PC-9 (cell line): ENCODE measurements around the gene MSH3. TPM values are rescaled to one million over a fixed set of nuclear protein-coding genes. Genes with fewer than 3 reads are reported as not detected.

Source experiments
- BruUV-seq: library from RNA; stranded (reverse); fragments of 400-500 nt; replicated peaks from 2 replicates; lab custom pipeline; 2021; lab: Mats Ljungman, UMichigan
- CTCF ChIA-PET: fragments of 300-600 bp; sonication (Branson Sonifier 250); formaldehyde crosslinking; loops from one replicate; lab custom pipeline; 2022; ENCODE audit warnings: antibody characterized with exemption; lab: Charles Lee
- POLR2A ChIA-PET: fragments of 300-600 bp; sonication (Branson Sonifier 250); formaldehyde crosslinking; loops from one replicate; lab custom pipeline; 2022; ENCODE audit warnings: antibody characterized with exemption; ENCODE audit not compliant: unreplicated experiment; lab: Charles Lee
- DNase-seq, 2 experiments: peaks; one replicate each; pipeline versions ENCODE4 v3.0.0 to v3.0.0-alpha.2; 2015 to 2022; ENCODE audit warnings: mixed read lengths in 1 of 2
- H2AFZ ChIP-seq: fragments of 200-600 bp; sonication (generic); 2 replicates; pipeline ENCODE4 v1.8.1; 2017; ENCODE audit warnings: antibody characterized with exemption
- H3F3A ChIP-seq: fragments of 200-600 bp; sonication (generic); 2 replicates; pipeline ENCODE4 v1.8.1; 2017; ENCODE audit warnings: antibody characterized with exemption, mild to moderate bottlenecking, low read depth; ENCODE audit not compliant: insufficient read depth
- H3K27ac ChIP-seq: fragments of 200-600 bp; sonication (generic); 2 replicates; pipeline ENCODE4 v1.6.1; 2016; ENCODE audit warnings: mixed run types
- H3K27me3 ChIP-seq: fragments of 200-600 bp; sonication (generic); 2 replicates; pipeline ENCODE4 v1.6.1; 2016; ENCODE audit warnings: low read depth, mixed run types; ENCODE audit not compliant: insufficient read depth
- H3K36me3 ChIP-seq: fragments of 200-600 bp; sonication (generic); 2 replicates; pipeline ENCODE4 v1.6.1; 2016; ENCODE audit warnings: low read depth, mixed run types
- H3K4me1 ChIP-seq: fragments of 200-600 bp; sonication (generic); replicated peaks from 2 replicates; pipeline ENCODE4 v1.6.1; 2016; ENCODE audit warnings: mixed run types; ENCODE audit not compliant: insufficient read depth
- H3K4me2 ChIP-seq: fragments of 200-600 bp; sonication (generic); 2 replicates; pipeline ENCODE4 v1.6.1; 2017; ENCODE audit warnings: mixed run types
- H3K4me3 ChIP-seq: fragments of 200-600 bp; sonication (generic); 2 replicates; pipeline ENCODE4 v1.6.1; 2016; ENCODE audit warnings: mixed run types
- H3K79me2 ChIP-seq: fragments of 200-600 bp; sonication (generic); 2 replicates; pipeline ENCODE4 v1.6.1; 2017; ENCODE audit warnings: low read depth, mixed run types
- H3K9me2 ChIP-seq: fragments of 200-600 bp; sonication (generic); 2 replicates; pipeline ENCODE4 v1.8.1; 2017; ENCODE audit warnings: mild to moderate bottlenecking; ENCODE audit not compliant: insufficient read depth
- H3K9me3 ChIP-seq: fragments of 200-600 bp; sonication (generic); 2 replicates; pipeline ENCODE4 v1.8.1; 2016; ENCODE audit warnings: low read depth; ENCODE audit not compliant: insufficient read depth
- H4K20me1 ChIP-seq: fragments of 200-600 bp; sonication (generic); 2 replicates; pipeline ENCODE4 v1.8.1; 2017; ENCODE audit not compliant: insufficient read depth
- CTCF ChIP-seq: fragments of 200-600 bp; sonication (generic); conservative IDR thresholded peaks from 2 replicates; pipeline ENCODE4 v1.6.1; 2017; ENCODE audit warnings: mixed run types, antibody characterized with exemption, mild to moderate bottlenecking, moderate library complexity
- EZH2 ChIP-seq: fragments of 200-600 bp; sonication (generic); IDR thresholded peaks from 2 replicates; pipeline ENCODE4 v1.8.0; 2017; ENCODE audit warnings: antibody characterized with exemption, low read depth
- intact Hi-C: fragments of 100-400 bp; cut with micrococcal nuclease; formaldehyde crosslinking; loops from one replicate; pipeline ENCODE4 v1.10.0; 2022; ENCODE audit not compliant: unreplicated experiment
- total RNA-seq: library from RNA; stranded (reverse); gene quantifications from 2 replicates; pipeline ENCODE4 v1.2.3, GENCODE V29; 2021

MSH3 gene
- total RNA-seq, 1 experiment from 2014 or later = 16.9 TPM

DNA sequence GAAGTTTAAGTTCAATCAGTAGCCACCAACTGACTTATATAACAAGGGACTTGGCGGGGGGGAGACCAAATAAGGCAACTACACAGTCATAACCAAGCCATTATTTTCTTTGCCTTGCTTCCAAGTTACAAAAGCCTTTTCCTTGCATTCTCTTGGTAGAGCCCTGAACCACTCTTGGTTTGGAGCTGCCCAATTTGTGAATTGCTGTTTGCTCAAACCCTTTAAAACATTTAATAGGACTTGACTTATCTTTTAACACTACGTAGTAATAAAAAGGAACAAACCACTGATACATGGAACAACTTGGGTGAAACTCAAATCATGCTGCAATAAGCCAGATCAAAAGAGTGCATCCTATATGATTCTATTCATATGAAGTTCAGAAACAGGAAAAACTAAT lies 31.7 kb upstream of the MSH3 start:
- no peaks in the 10 kb centered on the region for H3K9me2 ChIP-seq
- no peak overlapping the region for H3K4me3 ChIP-seq
- H2AFZ ChIP-seq = no peak overlapping the region
- intact Hi-C loops = no loop called here
- no peaks in the 10 kb centered on the region for H3K79me2 ChIP-seq
- CTCF ChIA-PET = no interaction called here
- H3K27me3 ChIP-seq = no peaks in the 10 kb centered on the region
- no peaks in the 10 kb centered on the region for H3K36me3 ChIP-seq
- TF ChIP-seq CTCF (no peak), EZH2 (no peak)
- POLR2A ChIA-PET = no interaction called here
- H3K27ac ChIP-seq = no peak overlapping the region
- no peak for DNase-seq
- no TSS peak for BruUV-seq
- H3F3A ChIP-seq = peaks cover 11% of the 10 kb centered on the region; the same call in 1 of the 2 replicates
- no peaks in the 10 kb centered on the region for H3K9me3 ChIP-seq
- H4K20me1 ChIP-seq = no peaks in the 10 kb centered on the region
- H3K4me2 ChIP-seq = no peak overlapping the region
- H3K4me1 ChIP-seq = no peaks in the 10 kb centered on the region

DNA sequence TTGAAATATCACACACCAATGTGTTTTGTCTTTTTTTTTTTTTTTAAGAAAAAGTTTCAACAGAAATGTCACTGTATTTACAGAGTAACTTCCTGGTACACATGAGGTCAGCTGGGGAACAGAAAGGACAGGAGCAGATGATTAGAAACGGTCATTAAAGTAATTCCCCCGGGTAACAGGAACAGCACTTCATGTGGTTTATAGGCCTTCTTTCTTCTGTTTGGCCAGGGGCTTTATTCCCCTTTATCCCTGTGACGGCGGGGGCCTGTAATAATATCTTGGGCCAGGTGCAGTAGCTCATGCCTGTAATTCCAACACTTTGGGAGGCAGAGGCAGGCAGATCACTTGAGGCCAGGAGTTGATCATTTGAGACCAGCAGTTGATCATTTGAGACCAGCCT lies 30.5 kb upstream of the MSH3 start:
- POLR2A ChIA-PET = no interaction called here
- H3K79me2 ChIP-seq = no peaks in the 10 kb centered on the region
- H3F3A ChIP-seq = peaks cover 11% of the 10 kb centered on the region; the same call in 1 of the 2 replicates
- no peak overlapping the region for H3K27ac ChIP-seq
- no peaks in the 10 kb centered on the region for H3K9me3 ChIP-seq
- no peak for DNase-seq
- no peak overlapping the region for H3K4me2 ChIP-seq
- no peaks in the 10 kb centered on the region for H3K27me3 ChIP-seq
- no peaks in the 10 kb centered on the region for H3K36me3 ChIP-seq
- no peaks in the 10 kb centered on the region for H3K4me1 ChIP-seq
- CTCF ChIA-PET = interaction anchor here (0.6 kb wide), 1 partner anchor 526 kb away, joined by 4 read pairs; no protein-coding TSS in a partner anchor
- TF ChIP-seq CTCF = no peak
- TF ChIP-seq EZH2 = no peak
- BruUV-seq = no TSS peak
- no peak overlapping the region for H2AFZ ChIP-seq
- intact Hi-C loops = no loop called here
- H3K4me3 ChIP-seq = no peak overlapping the region
- H3K9me2 ChIP-seq = no peaks in the 10 kb centered on the region
- no peaks in the 10 kb centered on the region for H4K20me1 ChIP-seq

DNA sequence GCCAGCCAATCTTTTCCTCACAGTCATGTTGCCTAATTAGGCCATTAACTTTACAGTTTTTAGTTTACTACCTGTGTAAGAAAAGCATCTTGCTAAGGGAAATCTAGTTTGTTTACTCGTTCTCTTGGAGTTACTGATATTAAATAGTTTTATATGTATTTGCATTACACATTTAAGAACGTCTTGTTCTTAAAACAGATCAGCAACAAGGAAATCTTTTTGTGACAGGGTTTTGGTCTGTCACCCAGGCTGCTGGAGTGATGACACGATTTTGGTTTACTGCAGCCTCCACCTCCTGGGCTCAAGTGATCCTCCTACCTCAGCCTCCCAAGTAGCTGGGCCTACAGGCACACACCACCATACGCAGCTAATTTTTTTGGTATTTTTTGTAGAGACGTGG lies 29.2 kb upstream of the MSH3 start:
- no peak overlapping the region for H2AFZ ChIP-seq
- no peak overlapping the region for H3K4me2 ChIP-seq
- H3K9me3 ChIP-seq = no peaks in the 10 kb centered on the region
- H3K27ac ChIP-seq = 0 out of 2 replicates have a peak overlapping the region, but pooled peaks have one; percentile 1
- POLR2A ChIA-PET = no interaction called here
- no peak for TF ChIP-seq CTCF
- no peak for TF ChIP-seq EZH2
- H3K79me2 ChIP-seq = no peaks in the 10 kb centered on the region
- H3F3A ChIP-seq = peaks cover 11% of the 10 kb centered on the region; the same call in 1 of the 2 replicates
- no TSS peak for BruUV-seq
- no peaks in the 10 kb centered on the region for H3K9me2 ChIP-seq
- H3K27me3 ChIP-seq = no peaks in the 10 kb centered on the region
- DNase-seq = no peak
- H4K20me1 ChIP-seq = no peaks in the 10 kb centered on the region
- no peaks in the 10 kb centered on the region for H3K36me3 ChIP-seq
- CTCF ChIA-PET = no interaction called here
- H3K4me1 ChIP-seq = no peaks in the 10 kb centered on the region
- no peak overlapping the region for H3K4me3 ChIP-seq
- intact Hi-C loops = no loop called here
